NCI-H526 (cell line): ENCODE measurements around the gene WBP4.
"Not testable (repeated sequence)": the region's sequence is repeated elsewhere in the genome, so short reads cannot be mapped to it uniquely, and the experiment has no call there.

Experiments
- DNase-seq, 2 experiments: peaks; one replicate each; lab custom pipeline; 2025; lab: John Stamatoyannopoulos, UW

WBP4 gene

GRCh38 chr13:41061075-41061913 is at the start of gene WBP4:
Gene WBP4, plus strand, starts transcription at chr13:41061509. Its CDS starts 165 bp downstream, at chr13:41061674.
- DNase-seq: peak; percentile 97 to 99

GRCh38 chr13:41012536-41012935 is 48.8 kb upstream of the WBP4 start:
- no peak for DNase-seq

- no peak for DNase-seq
These were observed 47.5 kb upstream of the WBP4 start for GRCh38 chr13:41013835-41014234.

GRCh38 chr13:41015920-41016319 is 45.4 kb upstream of the WBP4 start:
- no peak for DNase-seq

GRCh38 chr13:41017159-41017558 is 44.1 kb upstream of the WBP4 start:
- peak; percentile 32 to 72 for DNase-seq

GRCh38 chr13:41017817-41018601 is 43.3 kb upstream of the WBP4 start:
- DNase-seq: peak; percentile 48 to 67

GRCh38 chr13:41018602-41018948 is 42.7 kb upstream of the WBP4 start:
- no peak for DNase-seq

GRCh38 chr13:41019011-41019487 is 42.3 kb upstream of the WBP4 start, which contains the start of gene ELF1:
Gene ELF1, minus strand, starts transcription at chr13:41019316. Its CDS starts 37,262 bp downstream, at chr13:40982054.
- DNase-seq: peak; percentile 95 to 96

GRCh38 chr13:41019578-41020347 is 41.5 kb upstream of the WBP4 start:
- peak in 1 of 2 experiments; percentile 67 for DNase-seq

GRCh38 chr13:41025518-41025917 is 35.8 kb upstream of the WBP4 start:
- no peak for DNase-seq

- DNase-seq: no peak
These were observed 34.5 kb upstream of the WBP4 start for GRCh38 chr13:41026788-41027187.

GRCh38 chr13:41028051-41028450 is 33.3 kb upstream of the WBP4 start:
- DNase-seq: no peak

- peak in 1 of 2 experiments; percentile 13 for DNase-seq
These were observed 31.7 kb upstream of the WBP4 start for GRCh38 chr13:41029629-41030028.

GRCh38 chr13:41032691-41033376 is 28.5 kb upstream of the WBP4 start:
- no peak for DNase-seq

- no peak for DNase-seq
These were observed 26.9 kb upstream of the WBP4 start for GRCh38 chr13:41034382-41034781.

- DNase-seq: no peak
These were observed 26.4 kb upstream of the WBP4 start for GRCh38 chr13:41034881-41035280.

- not testable (repeated sequence) for DNase-seq
These were observed 24.8 kb upstream of the WBP4 start for GRCh38 chr13:41036557-41036956.

GRCh38 chr13:41039746-41040145 is 21.6 kb upstream of the WBP4 start:
- DNase-seq: no peak

- DNase-seq: no peak
These were observed 20.6 kb upstream of the WBP4 start for GRCh38 chr13:41040584-41041334.

- DNase-seq: not testable (repeated sequence)
These were observed 18.9 kb upstream of the WBP4 start for GRCh38 chr13:41042419-41042818.

- DNase-seq: no peak
These were observed 12.7 kb upstream of the WBP4 start for GRCh38 chr13:41048640-41049039.
